ENCODE measurements around the gene NEK1.
"Not testable (repeated sequence)": the region's sequence is repeated elsewhere in the genome, so short reads cannot be mapped to it uniquely, and the experiment has no call there.

Gene NEK1

DNA sequence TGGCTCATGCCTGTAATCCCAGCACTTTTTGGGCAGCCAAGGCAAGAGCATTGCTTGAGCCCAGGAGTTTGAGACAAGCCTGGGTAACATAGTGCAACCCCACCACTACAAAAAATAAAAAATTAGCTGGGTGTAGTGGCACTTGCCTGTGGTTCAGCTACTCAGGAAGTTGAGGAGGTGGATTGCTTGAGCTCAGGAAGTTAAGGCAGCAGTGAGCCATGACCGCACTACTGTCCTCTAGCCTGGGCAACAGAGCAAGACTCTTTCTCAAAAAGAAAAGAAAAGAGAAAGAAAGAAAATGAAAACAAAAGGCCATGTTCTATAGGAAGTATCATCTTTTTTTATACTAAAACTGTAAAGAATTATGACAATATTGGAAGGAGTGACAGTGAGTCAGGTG lies 38.5 kb downstream of the NEK1 start:
- no peak overlapping the region for H3K4me3 ChIP-seq (ENCODE audit: low read depth, low read length)
- TF ChIP-seq, protein P1, sequence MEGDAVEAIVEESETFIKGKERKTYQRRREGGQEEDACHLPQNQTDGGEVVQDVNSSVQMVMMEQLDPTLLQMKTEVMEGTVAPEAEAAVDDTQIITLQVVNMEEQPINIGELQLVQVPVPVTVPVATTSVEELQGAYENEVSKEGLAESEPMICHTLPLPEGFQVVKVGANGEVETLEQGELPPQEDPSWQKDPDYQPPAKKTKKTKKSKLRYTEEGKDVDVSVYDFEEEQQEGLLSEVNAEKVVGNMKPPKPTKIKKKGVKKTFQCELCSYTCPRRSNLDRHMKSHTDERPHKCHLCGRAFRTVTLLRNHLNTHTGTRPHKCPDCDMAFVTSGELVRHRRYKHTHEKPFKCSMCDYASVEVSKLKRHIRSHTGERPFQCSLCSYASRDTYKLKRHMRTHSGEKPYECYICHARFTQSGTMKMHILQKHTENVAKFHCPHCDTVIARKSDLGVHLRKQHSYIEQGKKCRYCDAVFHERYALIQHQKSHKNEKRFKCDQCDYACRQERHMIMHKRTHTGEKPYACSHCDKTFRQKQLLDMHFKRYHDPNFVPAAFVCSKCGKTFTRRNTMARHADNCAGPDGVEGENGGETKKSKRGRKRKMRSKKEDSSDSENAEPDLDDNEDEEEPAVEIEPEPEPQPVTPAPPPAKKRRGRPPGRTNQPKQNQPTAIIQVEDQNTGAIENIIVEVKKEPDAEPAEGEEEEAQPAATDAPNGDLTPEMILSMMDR (IDR thresholded peaks at IDR 0.05; ENCODE audit: low read depth, low read length): no peak
- in situ Hi-C loops (cut with HindIII; ENCODE audit: low sequenced_read_pairs): no loop called here
- DNase-seq (ENCODE audit: low read depth, low spot score): no peak

DNA sequence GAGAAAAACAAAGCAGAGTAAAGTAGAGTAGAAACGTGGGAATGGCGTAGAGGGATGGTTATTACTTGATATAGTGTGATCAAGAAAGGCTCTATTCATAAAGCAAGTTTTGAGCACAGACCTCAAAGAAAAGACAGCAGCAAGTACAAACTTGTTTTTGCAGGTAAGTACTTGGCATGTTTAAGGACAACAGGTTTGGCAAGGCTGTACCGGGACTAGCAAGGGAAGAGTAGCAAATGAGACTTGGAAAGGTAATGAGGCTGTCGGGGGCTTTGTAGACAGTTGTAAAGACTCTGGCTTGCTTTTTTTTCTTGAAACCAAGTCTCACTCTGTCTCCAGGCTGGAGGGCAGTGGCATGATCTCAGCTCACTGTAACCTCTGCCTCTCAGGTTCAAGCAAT lies 40.9 kb downstream of the NEK1 start:
- DNase-seq (ENCODE audit: low read depth, low spot score): no peak
- TF ChIP-seq, protein P1 (IDR thresholded peaks at IDR 0.05; ENCODE audit: low read depth, low read length): no peak
- in situ Hi-C loops (cut with HindIII; ENCODE audit: low sequenced_read_pairs): no loop called here
- H3K4me3 ChIP-seq (ENCODE audit: low read depth, low read length): no peak overlapping the region

DNA sequence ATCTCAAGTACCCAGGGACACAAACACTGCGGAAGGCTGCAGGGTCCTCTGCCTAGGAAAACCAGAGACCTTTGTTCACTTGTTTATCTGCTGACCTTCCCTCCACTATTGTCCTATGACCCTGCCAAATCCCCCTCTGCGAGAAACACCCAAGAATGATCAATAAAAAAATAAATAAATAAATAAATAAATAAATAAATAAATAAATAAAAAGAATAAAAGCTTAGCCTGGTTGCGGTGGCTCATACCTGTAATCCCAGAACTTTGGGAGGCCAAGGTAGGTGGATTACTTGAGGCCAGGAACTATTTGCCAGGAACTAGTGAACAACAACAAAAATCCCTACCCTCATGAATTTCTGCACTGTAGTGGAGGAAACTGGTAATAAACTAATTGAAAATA lies 41.4 kb downstream of the NEK1 start:
- DNase-seq (ENCODE audit: low read depth, low spot score); in situ Hi-C loops (cut with HindIII; ENCODE audit: low sequenced_read_pairs); H3K4me3 ChIP-seq (ENCODE audit: low read depth, low read length): not testable (repeated sequence)

DNA sequence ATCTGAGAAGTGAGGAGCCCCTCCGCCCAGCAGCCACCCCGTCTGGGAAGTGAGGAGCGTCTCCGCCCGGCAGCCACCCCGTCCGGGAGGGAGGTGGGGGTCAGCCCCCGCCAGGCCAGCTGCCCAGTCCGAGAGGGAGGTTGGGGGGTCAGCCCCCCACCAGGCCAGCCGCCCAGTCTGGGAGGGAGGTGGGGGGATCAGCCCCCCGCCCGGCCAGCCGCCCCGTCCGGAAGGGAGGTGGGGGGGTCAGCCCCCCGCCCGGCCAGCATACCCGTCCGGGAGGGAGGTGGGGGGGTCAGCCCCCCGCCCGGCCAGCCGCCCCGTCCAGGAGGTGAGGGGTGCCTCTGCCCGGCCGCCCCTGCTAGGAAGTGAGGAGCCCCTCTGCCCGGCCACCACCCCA lies 42.1 kb downstream of the NEK1 start:
- H3K4me3 ChIP-seq (ENCODE audit: low read depth, low read length); DNase-seq (ENCODE audit: low read depth, low spot score); in situ Hi-C loops (cut with HindIII; ENCODE audit: low sequenced_read_pairs): not testable (repeated sequence)

DNA sequence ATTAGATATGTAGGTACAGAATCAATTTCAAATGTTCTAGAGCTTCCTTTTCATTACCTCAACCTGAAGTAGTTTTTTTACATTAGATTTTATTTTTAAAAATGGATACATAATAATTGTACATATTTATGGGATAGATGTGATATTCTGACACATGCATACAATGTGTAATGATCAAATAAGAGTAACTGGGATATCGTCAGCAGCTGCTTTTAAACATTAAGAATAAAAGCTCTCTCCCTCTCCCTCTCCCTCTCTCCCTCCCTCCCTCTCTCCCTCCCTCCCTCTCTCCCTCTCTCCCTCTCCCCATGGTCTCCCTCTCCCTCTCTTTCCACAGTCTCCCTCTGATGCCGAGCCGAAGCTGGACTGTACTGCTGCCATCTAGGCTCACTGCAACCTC lies 43.2 kb downstream of the NEK1 start:
- H3K4me3 ChIP-seq (ENCODE audit: low read depth, low read length); in situ Hi-C loops (cut with HindIII; ENCODE audit: low sequenced_read_pairs); DNase-seq (ENCODE audit: low read depth, low spot score): not testable (repeated sequence)

DNA sequence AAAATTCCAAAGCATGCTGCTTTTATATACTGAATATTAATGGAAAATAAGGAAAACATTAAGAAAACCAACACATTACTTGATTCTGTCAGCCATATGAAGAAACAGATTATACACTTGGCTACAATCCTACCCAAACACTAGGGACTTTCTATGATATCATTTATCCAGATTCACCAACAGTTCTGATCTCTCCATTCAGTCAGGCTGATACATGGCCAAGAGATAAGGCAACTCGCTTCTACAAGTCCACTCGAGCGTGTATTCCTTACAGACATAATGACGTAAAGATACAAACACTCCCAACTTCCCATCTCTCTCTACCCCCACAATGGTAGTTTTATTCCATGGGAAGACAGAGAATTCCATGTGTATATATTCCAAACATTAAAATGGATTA lies 44.5 kb downstream of the NEK1 start:
- DNase-seq (ENCODE audit: low read depth, low spot score): no peak
- TF ChIP-seq, protein P1 (IDR thresholded peaks at IDR 0.05; ENCODE audit: low read depth, low read length): no peak
- in situ Hi-C loops (cut with HindIII; ENCODE audit: low sequenced_read_pairs): no loop called here
- H3K4me3 ChIP-seq (ENCODE audit: low read depth, low read length): no peak overlapping the region

DNA sequence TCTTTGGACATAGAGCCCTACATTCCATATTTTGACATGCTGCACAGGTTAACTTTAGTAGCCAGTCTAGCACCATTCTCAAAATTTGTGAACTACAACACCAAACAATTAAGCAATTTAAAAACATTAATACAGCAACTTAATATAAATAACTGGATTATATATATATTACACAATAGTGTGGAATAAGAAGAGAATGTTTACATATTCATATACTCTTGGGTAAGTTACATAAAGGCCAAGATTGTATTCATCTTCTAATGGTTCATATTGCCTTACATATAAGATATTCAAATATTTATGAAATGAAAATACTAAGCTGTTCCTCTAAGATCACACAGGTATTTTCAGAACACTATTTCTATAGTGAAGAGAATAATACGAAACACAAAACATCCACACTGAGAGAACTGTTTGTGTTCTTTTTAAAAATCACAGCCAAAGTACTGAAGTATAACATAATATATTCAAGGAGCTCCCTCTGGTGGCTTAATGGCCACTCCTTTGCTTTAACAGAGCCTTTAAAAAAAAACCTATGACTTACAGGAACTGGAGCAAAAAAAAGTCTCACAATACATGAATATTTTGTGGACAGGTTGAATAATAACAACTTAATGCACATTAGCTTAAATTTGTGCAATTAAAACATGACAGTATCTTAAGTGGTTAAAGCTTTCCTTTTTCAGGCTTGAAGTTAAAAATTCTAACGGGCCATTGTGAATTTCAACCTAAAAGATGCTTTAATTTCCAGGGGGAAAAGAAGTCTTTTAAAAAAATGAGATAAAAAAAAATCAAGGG lies 46.2 kb downstream of the NEK1 start:
- TF ChIP-seq, protein P1 (IDR thresholded peaks at IDR 0.05; ENCODE audit: low read depth, low read length): peak; percentile 75
- no peak overlapping the region for H3K4me3 ChIP-seq (ENCODE audit: low read depth, low read length)
- DNase-seq (ENCODE audit: low read depth, low spot score): peak; percentile 78
- in situ Hi-C loops (cut with HindIII; ENCODE audit: low sequenced_read_pairs): no loop called here

DNA sequence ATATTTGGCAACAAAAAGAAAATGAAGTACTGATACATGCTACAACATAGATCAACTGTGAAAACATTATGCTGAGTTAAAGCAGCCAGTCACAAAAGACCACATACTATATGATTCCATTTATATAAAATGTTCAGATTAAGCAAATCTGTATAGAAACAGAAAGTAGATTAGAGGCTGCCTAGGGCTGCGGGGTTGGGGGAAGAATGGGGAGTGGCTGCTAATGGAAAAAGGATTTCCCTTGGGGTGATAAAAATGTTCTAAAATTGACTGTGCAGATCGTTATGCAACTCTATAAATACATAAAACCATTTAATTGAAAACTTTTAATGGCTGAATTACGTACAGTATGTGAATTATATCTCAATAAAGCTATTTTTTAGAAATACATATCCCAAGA lies 46.8 kb downstream of the NEK1 start:
- TF ChIP-seq, protein P1 (IDR thresholded peaks at IDR 0.05; ENCODE audit: low read depth, low read length): no peak
- in situ Hi-C loops (cut with HindIII; ENCODE audit: low sequenced_read_pairs): no loop called here
- no peak overlapping the region for H3K4me3 ChIP-seq (ENCODE audit: low read depth, low read length)
- DNase-seq (ENCODE audit: low read depth, low spot score): no peak

All from astrocyte of the spinal cord (primary cell).